Lung (tissue), 12 donors: ENCODE data around the gene STRBP. TPM values are rescaled to one million over a fixed set of nuclear protein-coding genes. Genes with fewer than 3 reads are reported as not detected.

Source experiments
- ATAC-seq: fragments of 200-7000 bp; cut with Tn5 transposase; one replicate; pipeline ENCODE4 v1.9.1; 2020; ENCODE audit warnings: moderate number of reproducible peaks; ENCODE audit not compliant: insufficient read depth, low FRiP score
- DNase-seq, 3 donors: peaks; one replicate each; pipeline ENCODE4 v3.0.0-alpha.2; 2013 to 2017
- H3K27ac ChIP-seq, 2 donors: one replicate each; pipeline ENCODE4 v1.5.1; 2013; ENCODE audit warnings: mild to moderate bottlenecking in 2 of 2, moderate library complexity in 2 of 2, control low read depth in 1 of 2, inconsistent platforms in 1 of 2, low read depth in 1 of 2, low read length in 1 of 2
- H3K27me3 ChIP-seq, 3 donors: one replicate each; pipeline ENCODE4 v1.5.1; 2013; ENCODE audit warnings: low read length in 2 of 3; ENCODE audit not compliant: control insufficient read depth in 3 of 3, insufficient read depth in 3 of 3
- H3K36me3 ChIP-seq, 4 donors: one replicate each; pipeline ENCODE4 v1.5.1; 2013; ENCODE audit warnings: low read length in 4 of 4, mild to moderate bottlenecking in 1 of 4, moderate library complexity in 1 of 4; ENCODE audit not compliant: control insufficient read depth in 4 of 4, insufficient read depth in 4 of 4
- H3K4me1 ChIP-seq, 5 donors: one replicate each; pipeline ENCODE4 v1.5.1; 2013; ENCODE audit warnings: low read length in 5 of 5, mild to moderate bottlenecking in 2 of 5, moderate library complexity in 1 of 5; ENCODE audit not compliant: control insufficient read depth in 5 of 5, insufficient read depth in 5 of 5
- H3K4me3 ChIP-seq: one replicate; pipeline ENCODE4 v1.5.1; 2013; ENCODE audit warnings: mild to moderate bottlenecking, control low read depth, moderate library complexity
- H3K9ac ChIP-seq, 2 donors: one replicate each; pipeline ENCODE4 v1.5.1; 2013; ENCODE audit warnings: low read length in 2 of 2, control low read depth in 1 of 2; ENCODE audit not compliant: insufficient read depth in 1 of 2
- H3K9me3 ChIP-seq, 4 donors: one replicate each; pipeline ENCODE4 v1.5.1; 2013; ENCODE audit warnings: low read length in 3 of 4, mild to moderate bottlenecking in 1 of 4, moderate library complexity in 1 of 4; ENCODE audit not compliant: control insufficient read depth in 4 of 4, insufficient read depth in 3 of 4
- whole genome bisulfite sequencing, 2 donors: extraction: QIAGEN DNeasy Blood & Tissue Kit; methylation state at CpG; one replicate each; pipeline ENCODE4 v1.1.7; 2013; 5-methylcytosine and 5-hydroxymethylcytosine counted together
- polyA plus RNA-seq, 2 donors: library from polyadenylated mRNA; stranded (reverse); fragments of 200-250 nt; gene quantifications; one replicate each; pipeline ENCODE4 v1.2.1, GENCODE V29; 2013
- total RNA-seq, 2 donors: library from RNA; depleted of rRNA in 1 of 2; stranded (reverse); fragments of >200 nt in 1 of 2; gene quantifications; one replicate each; pipeline ENCODE4 v1.2.1, GENCODE V29; 2014 to 2021
- TF ChIP-seq, protein P1 (sequence below): IDR thresholded peaks from 2 replicates; pipeline ENCODE4 v1.5.1; 2012; ENCODE audit warnings: mild to moderate bottlenecking; ENCODE audit errors: control extremely low read depth, extremely low read depth
- donor health status: control.
- donor health status: control.
- donor health status: Bipolar disorder and iron deficiency.
- donor health status: healthy.
- donor health status: DM: yes; HTN: yes; CAD: no.

The STRBP gene
- total and polyA plus RNA-seq, 4 donors: 8.3 to 27.2 (median 21.1) TPM

DNA sequence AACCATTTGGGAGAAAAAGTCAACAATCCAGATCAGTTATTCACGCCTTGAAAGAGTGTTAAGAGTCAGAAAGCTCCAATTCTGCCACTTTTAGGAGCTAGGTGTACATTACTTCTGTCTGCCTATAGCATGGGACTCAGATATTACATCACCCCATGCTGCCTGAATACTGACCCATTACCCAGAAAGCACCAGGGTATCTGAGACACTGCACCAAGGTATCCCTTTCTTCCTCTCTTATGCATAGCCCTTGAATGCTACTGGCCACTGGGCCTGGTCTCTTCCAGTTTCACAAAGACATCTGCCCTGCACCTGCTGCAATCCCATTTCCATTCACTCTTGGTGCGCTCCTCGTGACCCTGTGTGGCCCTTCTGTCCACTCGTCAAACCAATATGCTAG is 2.6 kb downstream of the STRBP start:
- TF ChIP-seq, protein P1, sequence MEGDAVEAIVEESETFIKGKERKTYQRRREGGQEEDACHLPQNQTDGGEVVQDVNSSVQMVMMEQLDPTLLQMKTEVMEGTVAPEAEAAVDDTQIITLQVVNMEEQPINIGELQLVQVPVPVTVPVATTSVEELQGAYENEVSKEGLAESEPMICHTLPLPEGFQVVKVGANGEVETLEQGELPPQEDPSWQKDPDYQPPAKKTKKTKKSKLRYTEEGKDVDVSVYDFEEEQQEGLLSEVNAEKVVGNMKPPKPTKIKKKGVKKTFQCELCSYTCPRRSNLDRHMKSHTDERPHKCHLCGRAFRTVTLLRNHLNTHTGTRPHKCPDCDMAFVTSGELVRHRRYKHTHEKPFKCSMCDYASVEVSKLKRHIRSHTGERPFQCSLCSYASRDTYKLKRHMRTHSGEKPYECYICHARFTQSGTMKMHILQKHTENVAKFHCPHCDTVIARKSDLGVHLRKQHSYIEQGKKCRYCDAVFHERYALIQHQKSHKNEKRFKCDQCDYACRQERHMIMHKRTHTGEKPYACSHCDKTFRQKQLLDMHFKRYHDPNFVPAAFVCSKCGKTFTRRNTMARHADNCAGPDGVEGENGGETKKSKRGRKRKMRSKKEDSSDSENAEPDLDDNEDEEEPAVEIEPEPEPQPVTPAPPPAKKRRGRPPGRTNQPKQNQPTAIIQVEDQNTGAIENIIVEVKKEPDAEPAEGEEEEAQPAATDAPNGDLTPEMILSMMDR: no peak
- ATAC-seq (no peak), DNase-seq (no peak)
- Histone ChIP-seq H3K9ac (no peak overlapping the region), H3K27ac (no peak overlapping the region), H3K4me1 (peaks cover 0 to 8% (median 3%) of the 10 kb centered on the region in 5 donors), H3K9me3 (no peaks in the 10 kb centered on the region), H3K36me3 (no peaks in the 10 kb centered on the region), H3K27me3 (peaks cover 0 to 6% (median 0%) of the 10 kb centered on the region in 3 donors), H3K4me3 (no peak overlapping the region)
- WGBS, 2 donors: 96% methylated on average over 4 of the region's 4 CpGs

DNA sequence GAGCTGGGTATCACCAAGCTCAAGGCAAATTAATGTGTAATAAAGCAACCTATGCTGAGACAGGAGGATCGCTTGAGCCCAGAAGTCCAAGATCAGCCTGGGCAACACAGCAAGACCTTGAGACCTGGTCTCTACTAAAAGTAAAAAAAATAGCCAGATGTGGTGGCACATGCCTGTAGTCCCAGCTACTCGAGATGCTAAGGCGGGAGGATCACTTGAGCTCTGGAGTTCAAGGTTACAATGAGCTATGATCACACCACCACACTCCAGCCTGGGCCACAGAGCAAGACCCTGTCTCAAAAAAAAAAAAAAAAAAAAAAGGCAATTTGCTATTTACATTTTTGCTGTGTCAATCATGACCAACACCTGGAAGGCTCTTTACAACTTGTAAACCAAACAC is 5.2 kb downstream of the STRBP start:
- Histone ChIP-seq H3K4me1 (peaks cover 0 to 8% (median 0%) of the 10 kb centered on the region in 5 donors), H3K27me3 (peaks cover 0 to 4% (median 0%) of the 10 kb centered on the region in 3 donors), H3K36me3 (no peaks in the 10 kb centered on the region), H3K4me3 (no peak overlapping the region), H3K27ac (no peak overlapping the region), H3K9me3 (no peaks in the 10 kb centered on the region), H3K9ac (no peak overlapping the region)
- DNase-seq (no peak), ATAC-seq (no peak)
- 84 to 96% methylated on average over 3 of the region's 3 CpGs for WGBS, 2 donors
- TF ChIP-seq, protein P1: no peak

DNA sequence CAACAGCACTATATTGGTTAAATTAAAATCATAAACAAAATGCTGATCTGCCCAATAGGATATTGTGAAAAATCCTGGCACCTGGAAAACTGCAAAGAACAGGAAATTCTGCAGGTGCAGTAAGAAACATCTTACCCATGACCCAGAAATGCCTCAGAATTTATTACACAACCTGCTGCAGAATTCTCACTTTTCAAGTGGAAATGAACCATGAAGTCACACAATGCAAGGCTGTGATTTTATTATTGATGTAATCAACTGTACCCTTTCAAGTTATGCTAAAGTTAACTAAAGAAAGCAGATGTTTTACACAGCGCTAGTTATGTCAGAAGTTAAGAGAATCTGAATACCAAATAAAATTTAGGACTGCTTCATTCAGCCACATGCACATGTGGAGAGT is 6.0 kb downstream of the STRBP start:
- peaks cover 0 to 8% (median 0%) of the 10 kb centered on the region in 5 donors for H3K4me1 ChIP-seq
- ATAC-seq (no peak), DNase-seq (no peak)
- H3K4me3 ChIP-seq: no peak overlapping the region
- no peak overlapping the region for H3K9ac ChIP-seq
- H3K27me3 ChIP-seq: peaks cover 0 to 4% (median 0%) of the 10 kb centered on the region in 3 donors
- TF ChIP-seq, protein P1: no peak
- no peaks in the 10 kb centered on the region for H3K9me3 ChIP-seq
- H3K36me3 ChIP-seq: no peaks in the 10 kb centered on the region
- no peak overlapping the region for H3K27ac ChIP-seq
- 84 to 98% methylated on average over 1 of the region's 1 CpG for WGBS, 2 donors
